LNCAP (cell line): Measurements from ENCODE around the gene AIG1.

Source experiments
- CTCF ChIP-seq: fragments of 450-650 bp; IDR thresholded peaks from 2 replicates; pipeline ENCODE4 v1.5.1; 2017; ENCODE audit warnings: mild to moderate bottlenecking

AIG1 gene, protein sequence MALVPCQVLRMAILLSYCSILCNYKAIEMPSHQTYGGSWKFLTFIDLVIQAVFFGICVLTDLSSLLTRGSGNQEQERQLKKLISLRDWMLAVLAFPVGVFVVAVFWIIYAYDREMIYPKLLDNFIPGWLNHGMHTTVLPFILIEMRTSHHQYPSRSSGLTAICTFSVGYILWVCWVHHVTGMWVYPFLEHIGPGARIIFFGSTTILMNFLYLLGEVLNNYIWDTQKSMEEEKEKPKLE

GRCh38 chr6:143060806-143061596 lies at the start of gene AIG1:
Gene AIG1 (plus strand): TSS chr6:143060889. CDS start chr6:143060926, 37 bp downstream.
- no peak for TF ChIP-seq CTCF

GRCh38 chr6:143014764-143015163 lies 45.9 kb upstream of the AIG1 start:
- no peak for TF ChIP-seq CTCF

DNA sequence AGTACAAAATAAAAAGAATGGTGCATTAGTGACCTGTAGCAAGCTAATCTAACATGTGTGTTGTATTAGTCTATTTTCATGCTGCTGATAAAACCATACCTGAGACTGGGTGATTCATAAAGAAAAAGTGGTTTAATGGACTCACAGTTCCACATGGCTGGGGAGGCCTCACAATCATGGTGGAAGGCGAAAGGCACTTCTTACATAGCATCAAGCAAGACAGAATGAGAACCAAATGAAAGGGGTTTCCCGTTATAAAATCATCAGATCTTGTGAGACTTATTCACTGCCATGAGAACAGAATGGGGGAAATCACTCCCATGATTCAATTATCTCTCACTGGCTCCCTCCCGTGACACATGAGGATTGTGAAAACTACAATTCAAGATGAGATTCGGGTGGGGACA lies 45.4 kb upstream of the AIG1 start:
- TF ChIP-seq CTCF, result no peak

DNA sequence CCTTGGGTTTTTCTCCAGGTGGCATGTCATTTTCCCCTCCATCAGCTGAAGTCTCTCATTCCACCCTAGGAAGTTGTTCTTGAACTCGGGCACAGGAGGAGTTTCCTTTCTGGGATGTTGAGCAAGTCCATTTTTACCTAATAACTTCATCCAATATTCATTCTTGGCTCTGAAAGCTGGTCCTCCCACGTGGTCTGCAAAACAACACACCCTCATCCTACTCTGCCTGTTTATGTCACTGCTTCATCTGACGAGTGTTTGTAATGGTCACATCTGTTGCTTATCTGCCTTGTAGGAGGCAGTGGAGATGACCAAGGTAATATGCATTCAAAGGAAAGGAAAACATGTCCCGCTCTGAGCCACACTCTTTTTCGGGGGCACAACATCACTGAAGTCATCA lies 41.7 kb upstream of the AIG1 start:
- no peak for TF ChIP-seq CTCF

- TF ChIP-seq CTCF, result no peak
Observed at GRCh38 chr6:143021543-143021942, 39.1 kb upstream of the AIG1 start.

DNA sequence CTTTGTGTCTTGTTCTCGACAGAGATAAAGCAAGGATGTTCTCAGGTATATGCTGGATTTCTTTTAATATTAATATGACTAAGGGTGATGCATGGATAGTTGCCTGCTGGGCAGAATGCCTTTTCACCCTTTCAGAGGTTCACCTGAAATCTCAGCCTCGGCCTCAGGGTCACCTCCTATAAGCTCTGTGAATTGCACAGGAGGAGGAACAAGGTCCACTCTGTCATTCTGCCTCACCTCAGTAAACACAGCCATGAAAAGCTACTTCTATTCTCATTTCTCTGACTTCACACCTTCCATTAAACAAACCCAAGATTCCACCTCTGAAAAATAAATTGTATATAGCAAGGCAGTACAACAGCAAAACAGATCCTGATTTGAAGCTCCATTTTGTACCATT lies 38.1 kb upstream of the AIG1 start:
- no peak for TF ChIP-seq CTCF

GRCh38 chr6:143023695-143024094 lies 37.0 kb upstream of the AIG1 start:
- no peak for TF ChIP-seq CTCF
